Measurements from ENCODE around the gene ARID3A.

ARID3A gene

GRCh38 chr19:912181-913079 lies 13.4 kb upstream of the ARID3A start:
- no peak for DNase-seq

GRCh38 chr19:913080-913748 lies 12.6 kb upstream of the ARID3A start, which contains the start of gene R3HDM4:
TSS of gene R3HDM4 (minus strand) at chr19:913219. CDS start at chr19:913157, 62 bp downstream.
- DNase-seq: peak; percentile 54 to 63

- no peak for DNase-seq
These were observed 9.1 kb upstream of the ARID3A start for GRCh38 chr19:916645-917322.

- no peak for DNase-seq
These were observed 8.3 kb upstream of the ARID3A start, which contains the start of gene KISS1R for GRCh38 chr19:917323-918151. TSS of gene KISS1R (plus strand) at chr19:917333. CDS start at chr19:917503, 170 bp downstream.

GRCh38 chr19:918152-918437 lies 7.7 kb upstream of the ARID3A start:
- no peak for DNase-seq

GRCh38 chr19:918481-919198 lies 7.2 kb upstream of the ARID3A start:
- no peak for DNase-seq

- no peak for DNase-seq
These were observed 6.4 kb upstream of the ARID3A start for GRCh38 chr19:919199-920050.

GRCh38 chr19:920051-920864 lies 5.6 kb upstream of the ARID3A start:
- no peak for DNase-seq

GRCh38 chr19:924553-925086 lies 1.2 kb upstream of the ARID3A start:
- no peak for DNase-seq

GRCh38 chr19:925087-925525 lies 729 bp upstream of the ARID3A start:
- no peak for DNase-seq

- DNase-seq: no peak
These were observed 421 bp downstream of the ARID3A start for GRCh38 chr19:926323-926588.

GRCh38 chr19:926589-927350 lies 935 bp downstream of the ARID3A start:
- DNase-seq: no peak

- no peak for DNase-seq
These were observed 1.5 kb downstream of the ARID3A start for GRCh38 chr19:927351-927779.

GRCh38 chr19:927780-928401 lies 2.1 kb downstream of the ARID3A start:
- DNase-seq: no peak

GRCh38 chr19:928471-929202 lies 2.8 kb downstream of the ARID3A start:
- DNase-seq: no peak

GRCh38 chr19:929203-929890 lies 3.5 kb downstream of the ARID3A start:
- no peak for DNase-seq

- no peak for DNase-seq
These were observed 4.0 kb downstream of the ARID3A start for GRCh38 chr19:929891-930258.
